HG03565 (cell line): ENCODE data around the gene CYFIP1.

Source experiments
- ATAC-seq: cut with Tn5 transposase; IDR thresholded peaks from one replicate; pipeline ENCODE4 v1.9.1; 2021; ENCODE audit warnings: mild to moderate bottlenecking, moderate library complexity; ENCODE audit not compliant: unreplicated experiment

The CYFIP1 gene

DNA sequence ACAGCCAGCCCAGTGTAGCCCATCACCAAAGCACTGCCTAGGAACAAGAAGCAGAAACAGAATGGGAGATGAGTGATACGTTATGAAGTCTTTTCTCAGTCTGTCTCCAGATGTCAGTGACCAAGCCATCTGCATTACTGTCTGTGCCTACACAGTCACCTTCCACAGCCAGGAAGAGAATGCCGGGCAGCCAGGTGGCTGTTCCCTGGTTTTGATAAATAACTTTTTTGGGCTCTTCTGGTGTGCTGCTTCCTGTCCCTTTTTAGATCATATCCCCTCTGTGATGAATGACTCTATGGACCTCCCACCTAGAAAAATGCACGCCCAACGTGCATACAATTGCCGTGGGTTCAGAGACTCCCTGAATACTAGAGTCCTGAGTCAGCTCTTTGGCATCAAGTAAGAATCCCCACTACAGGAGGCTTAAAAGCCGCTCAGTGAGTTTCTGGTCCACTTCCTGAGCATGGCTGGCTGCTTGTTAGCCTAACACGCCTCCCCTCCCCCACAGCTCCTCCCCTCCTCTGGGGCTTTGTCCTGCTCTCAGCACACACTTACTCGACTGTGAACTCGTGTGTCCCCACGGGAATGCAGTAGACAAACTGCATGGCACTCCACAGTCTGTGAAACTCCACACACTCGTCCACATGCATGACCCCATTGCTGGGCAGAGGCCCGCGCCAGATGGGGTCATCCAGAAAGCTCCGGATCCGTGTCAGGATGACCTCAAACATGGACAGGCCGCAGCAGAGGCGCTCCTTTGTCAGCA is 107.0 kb downstream of the CYFIP1 start:
- ATAC-seq = no peak

DNA sequence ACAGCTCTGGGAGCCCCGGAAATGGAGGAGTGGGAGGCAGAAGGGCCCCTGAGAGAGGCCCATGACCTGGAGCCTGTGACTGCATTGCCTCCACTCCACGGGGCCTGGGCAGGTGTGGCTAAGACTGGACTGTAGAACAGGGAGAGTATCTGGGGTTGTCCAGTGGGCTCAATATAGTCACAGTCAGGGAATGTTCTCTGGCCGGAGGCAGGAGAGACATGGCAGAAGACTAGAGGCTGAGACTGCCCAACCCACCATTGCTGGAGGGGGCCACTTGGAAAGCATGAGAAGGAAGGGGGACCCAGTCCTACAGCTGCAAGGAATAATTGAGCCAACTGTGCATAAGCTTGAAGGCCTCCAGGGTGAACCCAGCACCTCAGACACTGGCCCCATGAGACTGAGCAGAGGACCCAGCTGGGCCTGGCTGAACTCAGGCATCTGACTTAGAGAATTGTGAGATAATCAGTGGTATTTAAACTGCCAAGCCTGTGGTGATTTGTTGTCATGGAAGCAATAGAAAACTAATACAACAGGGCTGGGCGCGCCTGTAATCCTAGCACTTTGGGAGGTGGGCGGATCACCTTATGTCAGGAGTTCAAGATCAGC is 108.6 kb downstream of the CYFIP1 start:
- ATAC-seq = no peak

DNA sequence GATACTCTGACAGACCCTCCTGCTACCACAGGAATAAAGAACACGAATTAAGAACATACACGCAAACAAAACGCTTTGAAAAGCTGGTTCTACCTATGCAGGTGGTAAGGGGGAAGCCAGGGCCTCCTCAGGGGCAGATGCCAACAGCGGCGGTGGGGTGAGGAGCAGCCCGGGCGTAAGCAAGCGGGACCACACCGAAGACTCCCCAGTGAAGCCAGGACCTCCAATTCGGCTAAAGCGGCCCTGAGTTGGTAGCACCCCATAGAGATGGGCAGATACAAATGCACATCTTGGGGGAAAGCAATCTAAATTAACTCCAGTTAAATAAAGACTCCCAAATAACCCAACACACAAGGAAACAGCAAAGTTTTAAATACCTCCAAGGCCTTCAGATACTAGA is 109.3 kb downstream of the CYFIP1 start:
- ATAC-seq = no peak

DNA sequence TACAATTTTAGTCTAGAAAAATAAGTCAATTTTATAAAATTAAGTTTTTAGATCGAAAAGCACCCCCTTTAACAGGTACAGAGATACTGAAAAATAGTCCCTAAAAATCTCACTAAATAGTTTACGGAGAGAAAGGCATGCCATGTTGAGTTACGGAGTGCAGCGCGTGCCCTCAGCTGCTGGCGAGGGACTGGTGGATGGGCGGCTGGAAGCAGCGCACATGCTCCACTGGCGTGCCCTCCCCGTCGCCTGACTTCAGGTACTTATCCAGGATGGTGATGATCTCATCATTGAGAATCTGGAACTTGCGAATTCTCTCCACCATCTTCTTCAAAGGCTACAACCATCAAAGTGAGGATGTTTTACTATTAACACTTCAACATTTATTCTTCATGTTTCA is 110.3 kb downstream of the CYFIP1 start:
- no peak for ATAC-seq

DNA sequence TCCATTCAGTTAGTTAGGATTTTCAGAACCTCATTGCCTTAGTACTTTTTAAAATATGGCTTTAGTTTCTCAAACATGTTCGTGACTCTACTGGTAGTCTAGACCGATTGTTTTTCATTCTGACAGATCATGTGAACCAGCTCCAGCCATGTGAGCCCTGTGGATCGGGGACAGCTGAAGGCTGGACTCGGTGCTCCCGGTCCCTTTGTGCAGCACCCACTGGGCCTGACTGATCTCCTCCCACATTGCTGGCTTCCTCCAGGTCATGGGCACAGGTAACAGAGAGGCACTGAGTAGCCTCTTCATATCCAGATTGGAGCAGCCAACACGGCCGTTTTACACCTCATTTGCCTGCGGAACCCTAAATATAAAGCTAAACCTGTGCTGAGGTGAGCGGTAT is 111.2 kb downstream of the CYFIP1 start:
- no peak for ATAC-seq

DNA sequence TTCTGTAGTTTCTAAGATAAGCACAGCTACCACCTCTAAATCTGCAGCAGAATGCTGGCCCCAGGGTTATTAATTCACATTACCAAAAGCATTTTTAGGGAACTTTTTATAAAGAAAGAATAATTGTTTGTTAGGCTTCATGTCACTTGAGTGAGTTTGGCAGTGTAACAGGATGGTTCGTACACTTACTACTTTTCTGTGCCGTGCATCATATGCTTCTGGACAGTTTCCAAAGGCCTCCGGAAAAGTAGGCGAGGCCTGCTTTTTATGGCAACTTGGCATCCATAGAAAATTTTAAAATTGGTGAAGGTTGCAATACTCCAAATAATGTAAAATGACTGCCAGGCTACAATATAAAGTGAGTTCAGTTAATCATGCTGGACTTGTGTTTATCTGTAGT is 111.7 kb downstream of the CYFIP1 start:
- ATAC-seq = no peak

DNA sequence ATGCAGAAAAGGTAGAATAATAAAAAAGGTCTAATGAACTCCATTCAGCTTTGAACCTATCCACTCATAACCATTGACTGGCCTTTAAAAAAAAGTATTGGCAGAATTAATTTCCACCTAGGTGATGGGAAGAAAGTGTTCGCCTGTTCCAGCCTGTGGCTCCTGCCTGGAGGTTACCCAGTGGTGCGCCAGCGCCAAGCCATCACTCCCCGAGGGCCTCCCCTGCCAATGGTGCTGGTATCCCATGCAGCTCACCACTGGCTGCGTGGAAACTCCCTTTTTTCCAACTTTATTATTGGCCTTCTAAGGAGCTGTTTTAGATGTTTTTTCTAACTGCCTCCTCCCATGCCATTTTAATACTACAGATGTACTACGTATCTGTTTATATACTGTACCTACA is 112.3 kb downstream of the CYFIP1 start:
- ATAC-seq = no peak

DNA sequence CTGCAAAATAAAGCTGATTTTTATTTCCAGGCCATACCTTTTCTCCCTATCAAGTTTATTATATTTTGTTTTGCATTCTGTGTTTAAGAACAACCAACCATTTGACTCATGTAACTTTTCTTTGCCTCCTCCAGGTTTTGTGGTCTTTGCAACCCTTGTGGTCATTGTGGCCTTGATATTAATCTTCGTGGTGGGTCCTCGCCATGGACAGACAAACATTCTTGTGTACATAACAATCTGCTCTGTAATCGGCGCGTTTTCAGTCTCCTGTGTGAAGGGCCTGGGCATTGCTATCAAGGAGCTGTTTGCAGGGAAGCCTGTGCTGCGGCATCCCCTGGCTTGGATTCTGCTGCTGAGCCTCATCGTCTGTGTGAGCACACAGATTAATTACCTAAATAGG is 114.1 kb downstream of the CYFIP1 start:
- no peak for ATAC-seq

DNA sequence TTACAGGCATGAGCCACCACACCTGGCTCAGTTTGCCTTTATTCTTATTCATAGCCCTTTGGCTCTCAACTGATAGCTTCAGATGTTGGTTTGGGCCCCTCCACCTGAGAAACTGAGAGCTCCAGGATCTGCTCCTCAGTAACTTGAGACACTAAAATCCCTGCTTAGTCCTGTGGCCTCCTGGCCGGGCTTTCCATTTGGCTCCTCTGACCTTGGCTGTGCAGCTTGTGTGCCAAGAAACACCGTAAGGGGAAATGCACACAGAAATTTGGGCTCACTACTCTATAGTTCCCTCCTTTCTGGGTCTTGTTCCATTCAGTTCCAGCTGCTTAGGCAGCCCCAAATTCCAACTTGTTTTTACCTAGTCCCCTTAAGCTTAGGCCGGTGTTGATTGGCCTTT is 116.8 kb downstream of the CYFIP1 start:
- ATAC-seq = no peak

DNA sequence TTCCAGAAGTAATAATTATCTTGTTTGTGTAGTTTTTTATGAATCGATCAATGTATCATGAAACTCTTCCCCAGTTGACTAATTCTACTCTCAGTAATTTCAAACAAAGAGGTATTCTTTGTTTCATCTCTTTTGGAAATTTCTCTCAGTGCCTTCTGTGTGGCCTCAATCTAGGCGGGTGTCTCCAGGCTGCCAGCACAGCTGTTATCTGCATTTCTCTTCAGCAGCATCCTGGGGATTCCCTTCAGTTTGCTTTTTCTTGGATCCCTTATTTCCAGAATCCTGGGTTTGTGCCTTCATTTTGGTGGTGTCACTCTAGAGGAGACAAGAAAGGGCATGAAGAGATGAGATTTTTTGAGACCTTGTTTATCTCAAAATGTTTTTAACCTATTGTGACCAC is 119.0 kb downstream of the CYFIP1 start:
- ATAC-seq = no peak

DNA sequence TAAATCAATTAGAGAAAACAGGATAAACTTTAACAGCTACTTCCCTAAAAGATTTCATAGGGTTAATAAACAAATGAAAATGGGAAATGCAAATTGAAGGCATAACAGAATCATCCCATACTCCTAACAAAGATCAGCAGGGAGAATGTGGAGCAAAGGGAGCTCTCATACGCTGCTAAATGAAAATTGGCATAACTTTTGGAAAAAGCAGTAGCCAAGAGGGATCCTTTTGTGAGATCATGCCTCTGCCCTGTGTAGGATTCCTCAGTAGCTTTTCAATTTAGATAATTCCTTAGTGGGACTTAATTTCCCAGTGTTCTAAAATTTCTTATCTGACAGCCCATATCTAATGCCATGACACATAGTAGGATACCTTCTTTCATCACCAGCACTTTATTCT is 123.5 kb downstream of the CYFIP1 start:
- ATAC-seq = no peak

DNA sequence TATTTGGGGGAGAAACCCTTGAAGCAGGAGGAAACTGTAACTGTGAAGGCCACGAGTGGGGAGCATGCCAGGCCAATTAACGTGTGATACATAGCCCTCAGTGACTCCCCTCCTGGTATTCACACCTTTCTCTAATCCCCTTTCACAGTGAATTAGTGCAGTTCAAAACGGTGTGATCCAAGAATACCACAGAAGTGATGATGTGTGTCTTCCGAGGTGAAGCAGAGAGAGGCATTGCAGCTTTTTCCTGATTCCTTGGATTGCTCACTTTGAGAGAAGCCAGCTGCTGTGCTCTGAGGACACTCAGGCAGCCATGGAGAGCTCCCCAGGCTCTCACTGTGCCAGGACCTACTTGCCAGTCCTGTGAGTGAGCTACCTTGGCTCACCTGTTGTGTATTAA is 124.4 kb downstream of the CYFIP1 start:
- no peak for ATAC-seq

DNA sequence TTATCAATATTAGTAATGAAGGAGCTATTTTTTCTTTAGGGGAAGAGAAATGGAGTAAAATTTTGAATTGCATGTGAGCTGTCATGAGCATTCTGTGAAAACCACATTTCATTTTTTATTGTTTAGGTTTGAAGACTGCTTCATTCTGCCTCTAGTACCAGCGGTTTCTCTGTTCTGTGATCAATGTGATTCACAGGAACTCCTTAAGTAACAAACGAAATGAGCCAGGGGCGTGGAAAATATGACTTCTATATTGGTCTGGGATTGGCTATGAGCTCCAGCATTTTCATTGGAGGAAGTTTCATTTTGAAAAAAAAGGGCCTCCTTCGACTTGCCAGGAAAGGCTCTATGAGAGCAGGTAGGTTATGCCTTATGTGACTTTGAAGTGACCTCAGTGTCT is 128.7 kb downstream of the CYFIP1 start:
- ATAC-seq = no peak

DNA sequence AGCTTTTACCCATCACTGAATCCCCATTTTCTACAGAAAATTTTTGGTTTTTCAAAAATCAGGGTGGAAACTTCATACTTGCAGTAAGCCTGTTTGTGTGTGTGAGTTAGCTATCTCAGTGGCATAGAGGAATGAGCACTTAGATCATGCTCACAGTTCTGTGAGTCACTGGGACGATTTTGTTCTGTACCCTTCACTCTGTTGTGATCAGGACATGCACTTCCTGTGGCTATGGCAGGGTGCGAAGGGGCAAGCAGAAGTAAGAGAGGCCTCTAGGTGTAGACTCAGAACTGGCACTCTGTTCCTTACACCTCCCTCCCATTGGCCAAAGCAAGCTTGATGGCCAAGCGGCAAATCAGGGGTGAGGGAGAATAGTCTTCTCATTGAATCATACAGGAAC is 130.1 kb downstream of the CYFIP1 start:
- no peak for ATAC-seq

DNA sequence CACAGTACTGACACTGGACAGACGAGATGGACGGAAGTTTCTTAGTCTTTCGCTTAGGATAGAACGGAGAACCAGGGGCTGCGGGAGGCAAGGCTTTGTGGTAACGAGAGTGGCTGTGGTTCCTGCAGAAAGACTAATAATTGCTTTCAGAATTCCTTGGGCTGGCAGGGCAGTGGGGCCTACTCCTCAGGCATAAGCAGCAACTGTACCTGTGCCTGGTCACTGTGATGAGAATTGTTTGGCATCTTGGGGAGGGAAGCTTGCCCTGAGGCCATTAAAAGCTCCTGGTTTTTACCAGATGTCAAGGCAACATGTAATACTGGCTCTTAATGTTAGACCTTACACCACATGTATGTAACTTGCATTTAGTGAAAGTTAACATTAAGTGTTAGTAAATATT is 134.1 kb downstream of the CYFIP1 start:
- no peak for ATAC-seq

DNA sequence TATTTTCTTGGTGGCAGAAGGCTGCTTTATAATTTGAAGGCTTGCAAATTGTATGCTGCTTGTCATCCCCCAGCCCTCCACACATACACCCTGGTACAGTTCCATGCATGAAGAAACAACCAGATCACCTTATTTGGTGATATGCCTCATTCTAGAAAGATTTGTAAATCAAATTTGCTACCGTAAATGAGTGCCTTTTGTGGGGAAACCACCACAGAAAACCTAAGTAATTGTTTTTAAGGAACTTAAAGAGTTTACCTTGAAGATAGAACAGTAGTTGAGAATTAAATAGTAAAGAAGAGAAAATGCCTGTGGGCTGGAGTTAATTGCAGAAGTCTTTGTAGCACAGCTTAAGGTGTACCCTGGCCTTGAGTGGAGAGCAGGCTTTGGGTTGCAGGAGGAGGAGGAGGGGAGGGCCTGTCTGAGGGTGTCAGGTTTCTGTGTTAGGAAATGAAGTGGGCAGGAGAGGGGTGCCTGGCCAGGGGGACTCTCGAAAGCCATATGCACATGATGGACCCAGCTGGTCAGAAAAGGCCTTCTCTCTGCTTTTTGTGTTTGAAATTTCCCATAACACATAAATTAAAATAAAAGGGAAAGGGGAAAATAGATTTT is 134.8 kb downstream of the CYFIP1 start:
- ATAC-seq = no peak

DNA sequence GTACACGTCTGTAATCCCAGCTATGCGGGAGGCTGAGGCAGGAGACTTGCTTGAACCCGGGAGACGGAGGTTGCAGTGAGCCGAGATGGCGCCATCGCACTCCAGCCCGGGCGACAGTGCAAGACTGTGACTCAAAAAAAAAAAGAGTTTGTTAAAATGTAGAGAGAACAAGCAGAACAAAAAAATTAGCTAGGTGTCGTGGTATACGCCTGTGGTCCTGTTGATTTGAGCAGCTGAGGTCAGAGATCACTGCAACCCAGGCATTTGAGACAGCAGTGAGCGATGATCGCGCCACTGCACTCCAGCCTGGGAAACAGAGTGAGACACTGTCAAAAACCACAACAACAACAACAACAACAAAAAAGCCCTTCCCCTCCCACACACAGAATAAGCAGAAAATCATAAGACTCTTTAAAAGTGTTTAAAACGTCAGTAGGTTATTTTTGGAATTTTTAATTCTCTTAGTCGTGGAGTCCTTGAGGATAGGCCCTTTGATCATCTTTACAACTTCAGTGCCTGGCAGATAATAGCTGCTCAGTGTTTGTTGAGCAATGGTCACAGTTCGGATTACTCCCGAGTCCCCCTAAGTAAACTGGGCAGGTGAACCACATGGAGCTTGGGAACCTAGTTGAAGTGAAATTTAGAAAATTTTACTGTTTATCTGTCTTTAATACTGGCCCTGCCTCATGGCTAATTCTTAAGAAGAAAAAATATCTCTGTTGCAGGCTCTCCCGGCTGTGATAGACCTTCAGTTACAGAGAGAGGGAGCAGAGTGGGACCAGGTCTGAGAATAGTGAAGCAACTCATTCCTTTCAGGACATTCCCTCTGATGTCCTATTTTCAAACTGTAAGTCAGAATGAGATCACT is 135.5 kb downstream of the CYFIP1 start:
- ATAC-seq = no peak

DNA sequence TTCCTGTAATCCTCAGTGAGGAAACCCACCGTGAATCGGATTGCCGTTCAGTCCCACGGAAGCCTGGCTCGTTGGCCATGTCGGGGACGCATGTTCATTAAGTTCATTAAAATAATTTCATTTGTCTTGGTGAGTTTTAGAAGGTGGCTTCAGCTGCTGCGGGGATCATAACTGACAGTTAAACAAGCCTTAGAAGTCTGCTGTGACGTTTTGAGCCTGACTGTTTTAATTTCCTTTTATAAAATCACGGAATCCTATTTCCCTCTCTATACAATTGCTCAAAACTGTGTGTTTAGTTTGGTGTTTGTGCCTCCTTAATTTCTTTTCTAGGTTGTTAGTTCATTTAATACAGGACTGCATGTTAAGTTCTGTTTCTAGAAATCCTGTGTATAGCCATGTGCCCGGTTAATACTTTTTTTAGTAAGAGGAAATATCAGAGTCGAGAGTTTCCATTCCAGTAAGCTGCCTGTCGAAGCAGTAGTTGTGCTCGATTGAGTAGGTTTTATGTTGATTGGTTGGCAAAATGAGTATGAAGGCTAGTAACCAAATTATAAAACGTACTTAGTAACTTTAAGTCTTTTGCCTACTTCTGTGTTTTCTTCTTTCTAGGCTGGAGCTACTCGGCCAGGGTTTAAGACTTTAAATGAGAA is 141.0 kb downstream of the CYFIP1 start:
- ATAC-seq = no peak

DNA sequence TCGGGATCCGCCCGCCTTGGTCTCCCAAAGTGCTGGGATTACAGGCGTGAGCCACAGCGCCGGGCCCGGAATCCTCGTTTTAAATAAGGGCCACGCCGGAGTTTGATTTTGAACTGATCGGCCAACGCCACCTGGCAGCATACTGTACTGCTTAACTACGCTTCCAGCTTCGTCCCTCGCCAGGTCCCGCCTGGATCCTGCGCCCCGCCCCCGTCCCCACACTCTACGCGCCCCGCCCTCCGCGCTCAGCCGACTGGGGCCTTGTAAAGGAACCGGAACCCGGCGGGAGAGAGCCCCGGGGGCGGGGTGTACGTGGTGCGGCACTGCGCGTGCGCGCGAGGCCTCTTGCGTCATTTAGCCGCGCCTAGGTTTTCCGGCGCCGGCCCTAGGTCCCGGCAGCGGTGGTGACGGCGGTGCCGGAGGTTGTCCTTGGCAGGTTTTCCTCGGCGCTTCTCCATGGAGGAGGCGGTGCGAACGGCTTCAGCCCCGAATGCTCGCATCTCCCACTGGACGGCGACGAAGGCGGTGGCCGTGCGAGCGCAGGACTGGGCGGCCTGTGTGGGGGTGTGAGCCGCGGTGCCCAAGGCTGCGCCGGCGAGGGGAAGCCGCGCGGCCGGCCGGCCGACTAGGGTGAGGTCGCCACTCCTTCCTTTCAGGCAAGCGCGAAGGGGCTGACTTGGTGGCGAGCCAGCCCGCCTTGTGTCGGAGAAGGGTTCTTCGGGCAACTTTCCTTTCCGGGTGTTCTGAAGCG is 141.7 kb downstream of the CYFIP1 start, which contains the start of gene NIPA2:
TSS of gene NIPA2 (plus strand) at position 375 of the 751 bp plus-strand sequence. CDS start 13,066 bp downstream, outside the sequence.
- ATAC-seq = peak; percentile 71

DNA sequence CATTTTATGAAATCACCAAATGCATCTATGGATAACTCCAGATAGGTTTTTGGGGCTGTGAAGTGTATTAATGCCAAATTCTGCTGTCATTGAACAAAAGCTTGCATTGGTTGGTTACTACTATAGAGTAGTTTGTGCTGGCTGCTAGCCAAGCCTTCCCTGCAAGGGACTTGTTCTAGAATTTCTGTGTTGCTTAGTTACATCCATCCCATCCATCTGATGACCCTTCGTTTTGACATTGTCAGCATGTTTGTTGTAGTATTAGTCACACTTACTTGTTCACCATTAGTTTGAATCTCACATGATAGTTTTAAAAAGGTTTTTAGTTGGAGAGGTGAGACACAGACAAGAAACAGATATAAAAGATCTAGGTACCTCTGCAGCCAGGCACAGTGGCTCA is 148.7 kb downstream of the CYFIP1 start:
- no peak for ATAC-seq
